Measurements from ENCODE around the gene SORD.
A peak's percentile ranks its signal among the peaks of the same experiment; 100 is the strongest.
"Not testable (repeated sequence)": the region's sequence is repeated elsewhere in the genome, so short reads cannot be mapped to it uniquely, and the experiment has no call there.

The SORD gene

GRCh38 chr15:45004590-45005175 lies 18.3 kb upstream of the SORD start:
- H3K9me3 Mint-ChIP-seq, H3K36me3 Mint-ChIP-seq, H3K27ac Mint-ChIP-seq, H3K4me3 Mint-ChIP-seq, H3K4me1 Mint-ChIP-seq, DNase-seq: not testable (repeated sequence)
- ATAC-seq (replicated peaks) = peak in 1 of 2 donors; percentile 32
- peaks cover 11 to 23% of the 10 kb centered on the region in 2 donors for H3K27me3 Mint-ChIP-seq

GRCh38 chr15:45009046-45009445 lies 13.9 kb upstream of the SORD start:
- H3K4me1 Mint-ChIP-seq = peaks cover under 1% of the 10 kb centered on the region in 2 donors
- no peak overlapping the region for H3K27ac Mint-ChIP-seq
- H3K36me3 Mint-ChIP-seq = peaks cover 0 to 8% of the 10 kb centered on the region in 2 donors
- DNase-seq = no peak
- H3K9me3 Mint-ChIP-seq = peaks cover 0 to 10% of the 10 kb centered on the region in 2 donors
- ATAC-seq (replicated peaks) = no peak
- H3K4me3 Mint-ChIP-seq = no peak overlapping the region
- H3K27me3 Mint-ChIP-seq = peaks cover 18 to 34% of the 10 kb centered on the region in 2 donors

DNA sequence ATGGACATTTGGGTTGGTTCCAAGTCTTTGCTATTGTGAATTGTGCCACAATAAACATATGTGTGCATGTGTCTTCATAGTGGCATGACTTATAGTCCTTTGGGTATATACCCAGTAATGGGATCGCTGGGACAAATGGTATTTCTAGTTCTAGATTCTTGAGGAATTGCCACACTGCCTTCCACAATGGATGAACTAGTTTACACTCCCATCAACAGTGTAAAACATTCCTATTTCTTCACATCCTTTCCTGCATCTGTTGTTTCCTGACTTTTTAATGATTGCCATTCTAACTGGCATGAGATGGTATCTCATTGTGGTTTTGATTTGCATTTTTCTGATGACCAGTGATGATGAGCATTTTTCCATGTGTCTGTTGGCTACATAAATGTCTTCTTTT lies 7.9 kb upstream of the SORD start:
- ATAC-seq (replicated peaks); H3K4me3 Mint-ChIP-seq; H3K9me3 Mint-ChIP-seq; DNase-seq; H3K27ac Mint-ChIP-seq; H3K4me1 Mint-ChIP-seq; H3K36me3 Mint-ChIP-seq: not testable (repeated sequence)
- H3K27me3 Mint-ChIP-seq = peaks cover 31 to 60% of the 10 kb centered on the region in 2 donors

- not testable (repeated sequence) for H3K36me3 Mint-ChIP-seq; H3K4me3 Mint-ChIP-seq; H3K9me3 Mint-ChIP-seq; H3K27ac Mint-ChIP-seq; ATAC-seq (replicated peaks); DNase-seq
- H3K27me3 Mint-ChIP-seq = peaks cover 27 to 41% of the 10 kb centered on the region in 2 donors
- peaks cover 11 to 20% of the 10 kb centered on the region in 2 donors for H3K4me1 Mint-ChIP-seq
Observed at GRCh38 chr15:45020222-45020900, 2.6 kb upstream of the SORD start.

DNA sequence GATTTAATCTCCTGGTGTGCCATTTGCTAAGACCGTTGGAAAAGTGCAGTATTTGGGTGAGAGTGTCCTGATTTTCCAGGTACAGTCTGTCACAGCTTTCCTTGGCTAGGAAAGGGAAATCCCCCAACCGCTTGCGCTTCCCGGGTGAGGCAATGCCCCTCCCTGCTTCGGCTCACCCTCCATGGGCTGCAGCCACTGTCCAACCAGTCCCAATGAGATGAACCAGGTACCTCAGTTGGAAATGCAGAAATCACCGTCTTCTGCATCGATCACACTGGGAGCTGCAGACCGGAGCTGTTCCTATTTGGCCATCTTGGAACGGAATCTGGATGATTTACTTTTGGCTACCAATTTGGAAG lies 2.1 kb upstream of the SORD start:
- H3K4me1 Mint-ChIP-seq = peaks cover 15 to 25% of the 10 kb centered on the region in 2 donors
- DNase-seq; ATAC-seq (replicated peaks); H3K4me3 Mint-ChIP-seq; H3K36me3 Mint-ChIP-seq; H3K9me3 Mint-ChIP-seq; H3K27ac Mint-ChIP-seq: not testable (repeated sequence)
- peaks cover 27 to 39% of the 10 kb centered on the region in 2 donors for H3K27me3 Mint-ChIP-seq

- ATAC-seq (replicated peaks) (no peak), DNase-seq (no peak)
- H3K27ac Mint-ChIP-seq = no peak overlapping the region
- H3K4me3 Mint-ChIP-seq = peak overlapping the region in 1 of 2 donors; percentile 18
- peaks cover 0 to 2% of the 10 kb centered on the region in 2 donors for H3K9me3 Mint-ChIP-seq
- H3K36me3 Mint-ChIP-seq = peaks cover 3 to 11% of the 10 kb centered on the region in 2 donors
- H3K27me3 Mint-ChIP-seq = peaks cover 24 to 34% of the 10 kb centered on the region in 2 donors
- peaks cover 18 to 29% of the 10 kb centered on the region in 2 donors for H3K4me1 Mint-ChIP-seq
Observed at GRCh38 chr15:45021348-45021747, 1.6 kb upstream of the SORD start.

DNA sequence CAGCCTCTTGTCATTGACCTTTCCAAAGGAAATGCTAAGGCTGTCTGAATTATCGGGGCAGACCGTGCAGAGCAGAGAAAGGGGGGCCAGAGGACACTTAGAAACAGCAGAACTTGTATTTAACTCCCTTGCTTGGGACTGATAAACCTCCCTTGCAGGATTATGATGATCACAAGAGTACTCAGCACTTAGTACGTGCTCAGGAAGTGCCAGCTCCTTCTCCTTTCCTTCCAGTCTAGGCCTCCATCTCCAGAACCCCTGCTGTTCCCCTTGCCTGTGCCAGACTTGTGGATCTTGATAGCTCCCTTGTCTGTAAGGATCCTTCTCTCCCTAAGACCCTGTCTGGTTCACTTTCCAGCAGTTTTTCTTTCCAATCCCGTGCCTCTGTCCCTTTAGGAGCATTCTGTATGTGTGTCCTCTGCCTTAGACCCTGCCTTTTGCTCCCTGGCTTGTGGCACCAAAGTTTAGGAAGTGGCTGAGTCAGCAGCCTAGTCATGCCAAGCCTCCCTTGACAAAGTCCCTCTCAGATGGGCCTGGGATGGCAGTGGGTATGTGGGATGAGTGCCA lies 747 bp downstream of the SORD start:
- DNase-seq (no peak), ATAC-seq (replicated peaks) (no peak)
- Mint-ChIP-seq H3K27ac (peak overlapping the region; percentile 94), H3K36me3 (peaks cover 3 to 11% of the 10 kb centered on the region in 2 donors), H3K4me3 (peak overlapping the region; percentile 92 to 93), H3K27me3 (peaks cover 13 to 16% of the 10 kb centered on the region in 2 donors), H3K9me3 (no peaks in the 10 kb centered on the region), H3K4me1 (peaks cover 18 to 30% of the 10 kb centered on the region in 2 donors)

DNA sequence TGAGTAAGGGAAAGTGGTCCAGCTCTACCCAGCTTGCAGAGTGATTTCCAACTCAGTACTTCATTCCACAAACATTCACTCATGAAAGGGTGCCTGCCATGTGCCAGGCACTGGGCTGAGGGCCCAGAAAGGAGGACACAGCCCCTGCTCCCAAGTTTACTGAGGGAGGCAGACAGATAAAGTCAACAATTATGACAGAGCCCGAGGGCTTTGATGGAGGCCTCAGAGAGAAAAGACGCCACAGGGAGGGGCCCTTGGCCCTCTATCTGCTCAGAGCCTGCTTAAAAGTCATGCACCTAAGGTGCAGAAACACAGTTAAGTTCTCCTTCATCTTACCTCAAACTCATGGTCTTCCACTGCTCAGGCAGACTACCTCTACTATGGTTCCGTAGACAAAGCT lies 1.7 kb downstream of the SORD start:
- not testable (repeated sequence) for H3K4me3 Mint-ChIP-seq; H3K9me3 Mint-ChIP-seq; DNase-seq; H3K27me3 Mint-ChIP-seq; ATAC-seq (replicated peaks); H3K27ac Mint-ChIP-seq
- Mint-ChIP-seq H3K36me3 (peaks cover 8 to 15% of the 10 kb centered on the region in 2 donors), H3K4me1 (peaks cover 18 to 30% of the 10 kb centered on the region in 2 donors)

- not testable (repeated sequence) for H3K27me3 Mint-ChIP-seq; H3K9me3 Mint-ChIP-seq; DNase-seq; ATAC-seq (replicated peaks); H3K4me3 Mint-ChIP-seq; H3K27ac Mint-ChIP-seq
- Mint-ChIP-seq H3K36me3 (peaks cover 15 to 20% of the 10 kb centered on the region in 2 donors), H3K4me1 (peaks cover 18 to 30% of the 10 kb centered on the region in 2 donors)
Observed at GRCh38 chr15:45025627-45026026, 2.6 kb downstream of the SORD start.

DNA sequence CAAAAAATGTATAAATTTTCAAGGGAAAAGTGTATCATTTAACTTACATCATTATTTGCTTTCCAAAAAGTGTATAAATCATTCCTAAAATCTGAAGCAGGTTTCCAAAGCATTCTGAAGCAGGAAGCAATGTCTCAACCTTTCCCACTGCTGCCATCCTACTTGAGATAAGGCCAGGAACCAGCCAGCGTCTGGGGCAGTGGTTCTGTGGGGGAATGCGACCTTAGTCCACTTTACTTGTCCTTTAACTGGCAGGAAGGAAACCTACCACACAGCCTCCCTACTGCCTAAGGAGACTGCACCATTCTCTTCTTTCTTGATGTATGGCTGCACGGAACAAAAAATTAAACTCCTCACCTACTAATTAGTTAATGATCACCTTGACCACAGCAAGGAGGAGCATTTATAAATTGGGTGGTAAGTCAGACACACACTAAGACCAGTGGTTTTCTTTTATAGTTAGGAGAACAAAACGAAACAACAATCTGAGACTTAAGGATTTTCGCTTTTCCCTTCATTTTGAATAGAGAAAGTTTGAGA lies 3.7 kb downstream of the SORD start:
- Mint-ChIP-seq H3K27me3 (no peaks in the 10 kb centered on the region), H3K4me3 (no peak overlapping the region), H3K27ac (no peak overlapping the region), H3K36me3 (peaks cover 21 to 27% of the 10 kb centered on the region in 2 donors), H3K4me1 (peaks cover 18 to 30% of the 10 kb centered on the region in 2 donors), H3K9me3 (no peaks in the 10 kb centered on the region)
- DNase-seq (no peak), ATAC-seq (replicated peaks) (no peak)

- no peak for ATAC-seq (replicated peaks)
- Mint-ChIP-seq H3K27ac (no peak overlapping the region), H3K9me3 (no peaks in the 10 kb centered on the region), H3K36me3 (peaks cover 21 to 27% of the 10 kb centered on the region in 2 donors), H3K4me3 (no peak overlapping the region), H3K4me1 (peaks cover 18 to 30% of the 10 kb centered on the region in 2 donors), H3K27me3 (no peaks in the 10 kb centered on the region)
- no peak for DNase-seq
Observed at GRCh38 chr15:45027220-45027619, 4.2 kb downstream of the SORD start.

DNA sequence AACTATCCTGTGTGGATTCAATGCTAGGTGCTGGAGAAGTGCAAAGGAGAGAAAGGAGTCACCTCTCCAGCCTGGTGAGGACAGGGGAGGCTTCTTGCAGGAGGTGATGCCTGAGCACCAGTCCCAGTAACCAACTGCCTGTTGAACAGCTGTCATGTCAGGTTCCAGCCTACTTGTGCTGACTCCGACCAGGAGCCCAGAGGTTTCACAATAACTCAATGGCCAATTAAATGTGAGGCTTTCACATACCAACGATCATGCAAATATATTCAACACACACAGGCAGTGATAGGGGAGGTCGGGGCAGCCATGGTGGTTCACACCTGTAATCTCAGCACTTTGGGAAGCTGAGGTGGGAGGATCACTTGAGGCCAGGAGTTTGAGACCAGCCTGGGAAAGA lies 7.7 kb downstream of the SORD start:
- no peaks in the 10 kb centered on the region for H3K9me3 Mint-ChIP-seq
- H3K27ac Mint-ChIP-seq = peak overlapping the region; percentile 32
- no peak overlapping the region for H3K4me3 Mint-ChIP-seq
- no peak for ATAC-seq (replicated peaks)
- peaks cover 6 to 11% of the 10 kb centered on the region in 2 donors for H3K4me1 Mint-ChIP-seq
- H3K36me3 Mint-ChIP-seq = peaks cover 28% of the 10 kb centered on the region in 2 donors
- no peaks in the 10 kb centered on the region for H3K27me3 Mint-ChIP-seq
- DNase-seq = no peak

- not testable (repeated sequence) for H3K27ac Mint-ChIP-seq; H3K9me3 Mint-ChIP-seq; H3K27me3 Mint-ChIP-seq; H3K4me3 Mint-ChIP-seq; DNase-seq; ATAC-seq (replicated peaks)
- Mint-ChIP-seq H3K4me1 (peaks cover 8 to 12% of the 10 kb centered on the region in 2 donors), H3K36me3 (peaks cover 27 to 32% of the 10 kb centered on the region in 2 donors)
Observed at GRCh38 chr15:45031522-45032028, 8.6 kb downstream of the SORD start.

- not testable (repeated sequence) for H3K27ac Mint-ChIP-seq; DNase-seq; H3K4me3 Mint-ChIP-seq; ATAC-seq (replicated peaks); H3K9me3 Mint-ChIP-seq; H3K27me3 Mint-ChIP-seq
- Mint-ChIP-seq H3K36me3 (peaks cover 27 to 35% of the 10 kb centered on the region in 2 donors), H3K4me1 (peaks cover 17 to 22% of the 10 kb centered on the region in 2 donors)
Observed at GRCh38 chr15:45032501-45032900, 9.5 kb downstream of the SORD start.
